ENCODE results near the gene SPDEF. TPM values are rescaled to one million over a fixed set of nuclear protein-coding genes. Genes with fewer than 3 reads are reported as not detected.

The SPDEF gene
- polyA plus RNA-seq, 3 donors: 0.05 TPM; not detected in 2

DNA sequence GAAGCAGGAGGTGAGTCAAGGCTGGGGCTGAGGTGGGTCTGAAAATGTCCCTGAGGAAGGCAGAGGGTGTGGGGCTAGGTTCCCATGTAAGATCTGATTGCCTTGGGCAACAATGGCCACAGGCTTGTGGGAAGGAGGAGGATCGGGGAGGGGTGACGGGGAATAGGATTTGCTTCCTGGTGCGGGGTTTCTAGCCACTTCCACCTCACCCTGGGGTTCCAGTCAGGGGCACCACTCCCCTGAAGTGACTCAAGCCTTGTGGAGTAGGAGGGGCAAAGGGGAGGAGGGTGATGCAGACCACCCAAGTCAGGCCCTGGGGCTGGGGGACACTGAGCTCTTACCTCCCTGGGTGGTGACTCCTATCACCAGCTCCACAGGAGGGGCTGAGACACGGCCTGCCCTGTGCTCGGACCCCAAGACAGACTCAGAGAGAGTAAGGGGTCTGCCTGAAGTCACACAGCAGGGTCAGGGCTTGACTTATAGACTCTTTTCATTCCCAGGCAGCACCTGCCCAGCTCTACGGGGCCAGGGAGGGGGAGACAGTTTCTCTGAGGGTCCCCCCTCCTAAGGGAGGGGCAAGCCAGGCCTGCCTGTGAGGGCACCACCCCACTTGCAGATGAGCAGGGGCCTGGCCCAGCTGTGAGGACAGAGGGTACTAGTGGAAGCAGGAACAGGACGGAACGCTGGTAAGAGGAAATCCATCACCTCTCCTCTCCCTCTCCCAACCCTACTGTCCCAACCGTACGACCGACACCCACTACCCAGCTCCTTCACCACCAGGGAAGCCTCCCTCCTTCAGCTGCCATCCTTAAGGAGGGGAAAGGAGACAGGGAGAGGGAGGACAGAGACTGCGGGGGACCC is 12.4 kb upstream of the SPDEF start:
- Histone ChIP-seq H3K9ac (ENCODE audit: insufficient read depth, low read length, poor library complexity, severe bottlenecking) (no peak overlapping the region), H3K27ac (ENCODE audit: low read depth in 1 of 2, low read length in 2 of 2) (no peak overlapping the region), H2AFZ (ENCODE audit: insufficient read depth, low read depth, low read length, poor library complexity, severe bottlenecking) (no peak overlapping the region), H3K36me3 (replicated peaks in 1 of 2; ENCODE audit: control insufficient read depth in 1 of 2, insufficient read depth in 2 of 2, low read length in 2 of 2) (no peaks in the 10 kb centered on the region), H4K20me1 (ENCODE audit: insufficient read depth, low read length) (no peaks in the 10 kb centered on the region), H3K9me3 (replicated peaks in 1 of 2; ENCODE audit: control insufficient read depth in 1 of 2, insufficient read depth in 1 of 2, low read length in 2 of 2) (no peaks in the 10 kb centered on the region), H3K4me2 (replicated peaks; ENCODE audit: extremely low read depth, low read length, poor library complexity, severe bottlenecking) (no peak overlapping the region), H3K27me3 (ENCODE audit: control insufficient read depth in 2 of 2, insufficient read depth in 2 of 2, low read length in 2 of 2) (no peaks in the 10 kb centered on the region), H3K4me3 (replicated peaks in 1 of 3; ENCODE audit: low read depth in 2 of 3, low read length in 3 of 3) (no peak overlapping the region), H3K79me2 (ENCODE audit: insufficient read depth, low read length) (no peaks in the 10 kb centered on the region), H3K4me1 (ENCODE audit: control insufficient read depth in 1 of 2, insufficient read depth in 2 of 2, low read length in 2 of 2) (no peaks in the 10 kb centered on the region)
- H3K27me3 Mint-ChIP-seq (ENCODE audit: low read depth in 3 of 3): peaks cover 3 to 5% (median 4%) of the 10 kb centered on the region in 3 donors
- no peak overlapping the region for H3K4me3 Mint-ChIP-seq
- intact Hi-C loops (cut with micrococcal nuclease): no loop called here
- DNase-seq: no peak
- TF ChIP-seq, protein P1, sequence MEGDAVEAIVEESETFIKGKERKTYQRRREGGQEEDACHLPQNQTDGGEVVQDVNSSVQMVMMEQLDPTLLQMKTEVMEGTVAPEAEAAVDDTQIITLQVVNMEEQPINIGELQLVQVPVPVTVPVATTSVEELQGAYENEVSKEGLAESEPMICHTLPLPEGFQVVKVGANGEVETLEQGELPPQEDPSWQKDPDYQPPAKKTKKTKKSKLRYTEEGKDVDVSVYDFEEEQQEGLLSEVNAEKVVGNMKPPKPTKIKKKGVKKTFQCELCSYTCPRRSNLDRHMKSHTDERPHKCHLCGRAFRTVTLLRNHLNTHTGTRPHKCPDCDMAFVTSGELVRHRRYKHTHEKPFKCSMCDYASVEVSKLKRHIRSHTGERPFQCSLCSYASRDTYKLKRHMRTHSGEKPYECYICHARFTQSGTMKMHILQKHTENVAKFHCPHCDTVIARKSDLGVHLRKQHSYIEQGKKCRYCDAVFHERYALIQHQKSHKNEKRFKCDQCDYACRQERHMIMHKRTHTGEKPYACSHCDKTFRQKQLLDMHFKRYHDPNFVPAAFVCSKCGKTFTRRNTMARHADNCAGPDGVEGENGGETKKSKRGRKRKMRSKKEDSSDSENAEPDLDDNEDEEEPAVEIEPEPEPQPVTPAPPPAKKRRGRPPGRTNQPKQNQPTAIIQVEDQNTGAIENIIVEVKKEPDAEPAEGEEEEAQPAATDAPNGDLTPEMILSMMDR (IDR thresholded peaks at IDR 0.05): no peak
- no peaks in the 10 kb centered on the region for H3K4me1 Mint-ChIP-seq
- H3K27ac Mint-ChIP-seq: no peak overlapping the region
- no peaks in the 10 kb centered on the region for H3K9me3 Mint-ChIP-seq
- 92% methylated on average over 2 of the region's 12 CpGs for WGBS (ENCODE audit: insufficient coverage)
- no peaks in the 10 kb centered on the region for H3K36me3 Mint-ChIP-seq

- no peak overlapping the region for H3K27ac Mint-ChIP-seq
- H2AFZ ChIP-seq (ENCODE audit: insufficient read depth, low read depth, low read length, poor library complexity, severe bottlenecking): no peak overlapping the region
- no peaks in the 10 kb centered on the region for H3K9me3 ChIP-seq (replicated peaks in 1 of 2; ENCODE audit: control insufficient read depth in 1 of 2, insufficient read depth in 1 of 2, low read length in 2 of 2)
- H3K4me3 ChIP-seq (replicated peaks in 1 of 3; ENCODE audit: low read depth in 2 of 3, low read length in 3 of 3): no peak overlapping the region
- DNase-seq: no peak
- WGBS (ENCODE audit: insufficient coverage): 100% methylated on average over 2 of the region's 14 CpGs
- H4K20me1 ChIP-seq (ENCODE audit: insufficient read depth, low read length): no peaks in the 10 kb centered on the region
- TF ChIP-seq, protein P1 (IDR thresholded peaks at IDR 0.05): no peak
- H3K4me3 Mint-ChIP-seq: no peak overlapping the region
- H3K27me3 ChIP-seq (ENCODE audit: control insufficient read depth in 2 of 2, insufficient read depth in 2 of 2, low read length in 2 of 2): no peaks in the 10 kb centered on the region
- no peaks in the 10 kb centered on the region for H3K79me2 ChIP-seq (ENCODE audit: insufficient read depth, low read length)
- no peaks in the 10 kb centered on the region for H3K9me3 Mint-ChIP-seq
- no peak overlapping the region for H3K27ac ChIP-seq (ENCODE audit: low read depth in 1 of 2, low read length in 2 of 2)
- no peaks in the 10 kb centered on the region for H3K4me1 ChIP-seq (ENCODE audit: control insufficient read depth in 1 of 2, insufficient read depth in 2 of 2, low read length in 2 of 2)
- H3K4me2 ChIP-seq (replicated peaks; ENCODE audit: extremely low read depth, low read length, poor library complexity, severe bottlenecking): no peak overlapping the region
- peaks cover 0 to 8% (median 3%) of the 10 kb centered on the region in 3 donors for H3K27me3 Mint-ChIP-seq (ENCODE audit: low read depth in 3 of 3)
- no peaks in the 10 kb centered on the region for H3K36me3 Mint-ChIP-seq
- no peak overlapping the region for H3K9ac ChIP-seq (ENCODE audit: insufficient read depth, low read length, poor library complexity, severe bottlenecking)
- intact Hi-C loops (cut with micrococcal nuclease): no loop called here
- H3K4me1 Mint-ChIP-seq: no peaks in the 10 kb centered on the region
- H3K36me3 ChIP-seq (replicated peaks in 1 of 2; ENCODE audit: control insufficient read depth in 1 of 2, insufficient read depth in 2 of 2, low read length in 2 of 2): no peaks in the 10 kb centered on the region
These were observed 10.9 kb upstream of the SPDEF start for GRCh38 chr6:34566830-34567546.

Data from CD14-positive monocyte (primary cell).